A549 treated with Mapracorat at 1 μM for 4 hours (cell line): ENCODE measurements around the gene ST3GAL5. TPM values are rescaled to one million over a fixed set of nuclear protein-coding genes. Genes with fewer than 3 reads are reported as not detected.

Experiments used
- total RNA-seq: library from RNA; stranded (reverse); fragments of 200-300 nt; extraction: Qiagen RNA extraction; gene quantifications from 5 replicates; pipeline ENCODE4 v1.2.3, GENCODE V29; 2022

The ST3GAL5 gene
- total RNA-seq = 27.8 to 39.0 TPM (median 34.7 TPM) in 5 replicates

GRCh38 chr2:85888684-85889626, at the start of gene ST3GAL5:
ST3GAL5 (minus strand) TSS chr2:85888990; CDS start chr2:85888905, 85 bp downstream.

Other genes with a start within 250 kb of the ST3GAL5 start
- gene SFTPB, start 220.8 kb downstream of the ST3GAL5 start, total RNA-seq = 0.05 to 0.53 TPM (median 0.09 TPM) in 5 replicates
- 0.23 to 0.30 TPM in 2 of 5 replicates, not detected in the others for gene GNLY, start 194.6 kb downstream of the ST3GAL5 start, total RNA-seq
- gene ATOH8, start 135.0 kb downstream of the ST3GAL5 start, total RNA-seq = 12.7 to 16.8 TPM (median 16.4 TPM) in 5 replicates
- gene POLR1A, start 216.9 kb upstream of the ST3GAL5 start, total RNA-seq = 16.6 to 25.3 TPM (median 22.0 TPM) in 5 replicates
- 63.0 to 75.6 TPM (median 68.1 TPM) in 5 replicates for gene PTCD3, start 217.2 kb upstream of the ST3GAL5 start, total RNA-seq